Choroid plexus epithelial cell (primary cell): ENCODE measurements around the gene RBM23.

Experiments
- DNase-seq: peaks from one replicate; pipeline ENCODE4 v3.0.0-alpha.2; 2010; ENCODE audit warnings: low read depth
- H3K4me3 ChIP-seq: 2 replicates; pipeline ENCODE4 v1.5.1; 2011; ENCODE audit warnings: low read depth, mild to moderate bottlenecking, control low read depth, low read length, moderate library complexity
- CTCF ChIP-seq: conservative IDR thresholded peaks from 2 replicates; pipeline ENCODE4 v1.5.1; 2011; ENCODE audit warnings: low read depth, mild to moderate bottlenecking, control low read depth, inconsistent platforms, low read length, moderate library complexity

The RBM23 gene

GRCh38 chr14:22845103-22845394, 73.9 kb downstream of the RBM23 start:
- no peak for DNase-seq
- no peak for TF ChIP-seq CTCF
- H3K4me3 ChIP-seq = no peak overlapping the region

GRCh38 chr14:22844221-22845102, 74.5 kb downstream of the RBM23 start:
- no peak for DNase-seq

More at GRCh38 chr14:22844221-22845102, 74.5 kb downstream of the RBM23 start:
- no peak for TF ChIP-seq CTCF
- no peak overlapping the region for H3K4me3 ChIP-seq
